SK-MEL-5 (cell line): ENCODE results near the gene IGLL1. TPM values are rescaled to one million over a fixed set of nuclear protein-coding genes. Genes with fewer than 3 reads are reported as not detected.
"Not testable (repeated sequence)": the region's sequence is repeated elsewhere in the genome, so short reads cannot be mapped to it uniquely, and the experiment has no call there.

Experiments used
- DNase-seq: peaks from one replicate; pipeline ENCODE4 v3.0.0-alpha.2; 2016; ENCODE audit warnings: low read depth, low spot score
- in situ Hi-C: cut with HindIII; loops from 2 replicates; pipeline ENCODE4 v1.10.0; 2016; ENCODE audit warnings: low sequenced_read_pairs, high pct_unique_total_duplicates, low pct_unique_long_range_greater_than_20kb
- total RNA-seq: library from RNA; depleted of rRNA; stranded (reverse); fragments of >200 nt; shearing (Covaris generic); gene quantifications from 2 replicates; pipeline ENCODE4 v1.2.3, GENCODE V29; 2014

Gene IGLL1
- total RNA-seq, 1 experiment from 2014 or later, result not detected

DNA sequence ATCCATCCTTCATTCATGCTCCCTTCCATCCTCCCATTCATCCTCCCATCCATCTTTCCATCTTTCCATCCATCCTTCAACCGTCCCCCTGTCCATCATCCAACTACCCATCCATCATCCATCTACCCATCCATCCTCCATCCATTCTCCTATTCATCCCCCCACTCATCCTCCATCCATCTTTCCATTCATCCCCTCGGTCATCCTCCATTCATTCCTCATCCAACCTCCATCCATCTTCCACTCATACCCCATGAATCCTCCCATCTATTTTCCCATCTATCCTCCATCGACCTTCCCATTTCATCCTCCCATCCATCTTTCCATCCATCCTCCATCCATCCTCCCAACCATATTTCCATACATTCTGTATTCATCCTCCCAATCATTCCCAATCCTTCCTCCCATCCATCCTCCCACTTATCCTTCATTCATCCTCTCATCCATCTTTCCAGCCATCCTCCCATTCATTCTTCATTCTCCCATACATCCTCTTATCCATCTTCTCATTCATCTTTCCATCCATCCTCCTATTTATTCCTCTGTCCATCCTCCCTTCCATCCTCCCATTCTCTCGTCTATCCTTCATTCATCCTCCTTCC is 29.9 kb downstream of the IGLL1 start:
- no peak for DNase-seq
- in situ Hi-C loops, result no loop called here

DNA sequence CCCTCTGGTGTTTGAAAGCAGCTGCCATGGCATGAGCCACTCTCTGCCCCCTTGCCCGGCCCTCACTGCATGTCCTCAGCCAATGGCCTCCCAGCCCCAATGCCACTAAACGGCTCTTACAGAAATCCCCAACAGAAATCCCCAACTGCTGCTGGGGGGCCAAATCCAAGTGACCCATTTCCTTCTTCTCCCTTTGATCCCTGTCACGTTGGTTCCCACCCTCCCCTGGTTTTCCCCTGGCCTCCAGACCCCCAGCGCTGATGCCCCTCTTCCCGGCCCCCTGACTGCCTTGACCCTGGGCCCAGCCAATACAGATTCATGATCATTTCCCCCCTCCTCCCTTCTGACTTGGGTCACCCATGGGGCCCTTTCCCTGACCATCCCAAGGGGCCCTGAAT is 30.9 kb downstream of the IGLL1 start:
- in situ Hi-C loops, result no loop called here
- no peak for DNase-seq

DNA sequence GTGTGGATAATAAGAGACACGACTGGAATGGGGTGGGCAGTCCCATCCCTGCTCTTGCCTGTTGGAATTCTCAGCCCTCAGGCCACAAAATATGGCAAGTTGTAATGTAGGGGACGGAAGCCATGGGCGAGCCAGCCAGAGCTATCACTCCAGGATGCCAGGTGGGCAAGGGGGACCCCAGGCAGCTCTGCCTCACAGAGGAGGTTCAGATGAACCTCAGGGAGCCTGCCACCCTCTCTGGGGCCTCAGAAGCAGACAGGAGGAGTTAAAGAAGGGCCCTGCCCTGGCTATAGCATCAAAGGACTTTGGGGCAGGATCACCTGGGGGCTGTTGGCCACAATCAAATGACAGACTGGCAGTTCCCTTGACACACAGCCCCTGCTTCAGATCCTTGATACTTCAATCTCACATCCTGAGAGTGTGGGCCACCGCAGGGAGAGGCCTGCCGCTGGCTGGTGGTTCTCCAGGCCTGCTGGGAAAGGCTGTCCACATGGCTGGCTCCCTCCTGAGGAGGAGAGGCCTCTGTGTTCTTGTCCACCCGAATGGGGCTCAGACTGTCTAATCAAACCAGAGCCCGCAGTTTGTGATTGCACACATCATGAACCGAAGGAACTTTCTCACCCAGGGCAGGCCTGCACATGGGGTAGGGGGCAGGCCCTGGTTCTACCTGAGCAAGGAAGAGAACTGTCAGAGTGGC is 31.4 kb downstream of the IGLL1 start:
- in situ Hi-C loops, result no loop called here
- no peak for DNase-seq

DNA sequence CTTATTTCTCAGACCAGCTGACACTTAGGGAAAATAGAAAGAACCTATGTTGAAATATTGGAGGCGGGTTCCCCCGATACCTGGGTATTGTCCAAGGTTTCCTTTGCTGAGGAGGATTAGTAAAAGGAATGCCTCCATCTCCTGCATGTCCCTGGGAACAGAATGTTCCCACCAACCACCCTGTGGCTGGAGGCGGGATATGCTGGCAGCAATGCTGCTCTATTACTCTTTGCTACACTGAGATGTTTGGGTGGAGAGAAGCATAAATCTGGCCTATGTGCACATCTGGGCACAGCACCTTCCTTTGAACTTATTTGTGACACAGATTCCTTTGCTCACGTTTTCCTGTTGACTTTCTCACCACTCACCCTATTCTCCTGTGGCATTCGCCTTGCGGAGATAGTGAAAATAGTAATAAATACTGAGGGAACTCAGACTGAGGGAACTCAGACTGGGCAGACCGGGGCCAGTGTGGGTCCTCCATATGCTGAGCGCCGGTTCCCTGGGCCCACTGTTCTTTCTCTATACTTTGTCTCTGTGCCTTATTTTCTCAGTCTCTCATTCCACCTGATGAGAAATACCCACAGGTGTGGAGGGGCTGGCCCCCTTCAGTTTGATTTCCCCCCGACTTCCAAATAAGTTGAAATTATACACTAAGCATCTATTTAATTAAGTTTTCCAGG is 32.1 kb downstream of the IGLL1 start:
- in situ Hi-C loops, result no loop called here
- no peak for DNase-seq

DNA sequence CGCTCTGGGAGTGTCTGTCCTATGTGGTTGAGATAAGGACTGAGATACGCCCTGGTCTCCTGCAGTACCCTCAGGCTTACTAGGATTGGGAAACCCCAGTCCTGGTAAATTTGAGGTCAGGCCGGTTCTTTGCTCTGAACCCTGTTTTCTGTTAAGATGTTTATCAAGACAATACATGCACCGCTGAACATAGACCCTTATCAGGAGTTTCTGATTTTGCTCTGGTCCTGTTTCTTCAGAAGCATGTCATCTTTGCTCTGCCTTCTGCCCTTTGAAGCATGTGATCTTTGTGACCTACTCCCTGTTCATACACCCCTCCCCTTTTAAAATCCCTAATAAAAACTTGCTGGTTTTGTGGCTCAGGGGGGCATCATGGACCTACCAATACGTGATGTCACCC is 32.7 kb downstream of the IGLL1 start:
- DNase-seq, in situ Hi-C loops: not testable (repeated sequence)

DNA sequence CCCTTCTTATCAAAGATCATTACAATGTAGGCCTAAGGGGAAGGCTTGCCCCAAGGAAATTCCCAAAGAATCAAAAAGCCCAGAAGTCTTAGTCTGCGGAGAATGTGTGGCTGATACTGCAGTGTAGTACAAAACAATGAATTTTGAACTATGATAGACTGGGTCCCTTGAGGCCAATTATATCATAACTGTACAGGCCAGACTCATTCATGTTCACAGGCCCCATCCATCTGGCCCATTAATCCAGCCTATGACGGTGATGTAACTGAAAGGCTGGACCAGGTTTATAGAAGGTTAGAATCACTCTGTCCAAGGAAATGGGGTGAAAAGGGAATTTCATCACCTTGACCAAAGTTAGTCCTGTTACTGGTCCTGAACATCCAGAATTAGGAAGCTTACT is 35.2 kb downstream of the IGLL1 start:
- no peak for DNase-seq
- in situ Hi-C loops, result no loop called here

DNA sequence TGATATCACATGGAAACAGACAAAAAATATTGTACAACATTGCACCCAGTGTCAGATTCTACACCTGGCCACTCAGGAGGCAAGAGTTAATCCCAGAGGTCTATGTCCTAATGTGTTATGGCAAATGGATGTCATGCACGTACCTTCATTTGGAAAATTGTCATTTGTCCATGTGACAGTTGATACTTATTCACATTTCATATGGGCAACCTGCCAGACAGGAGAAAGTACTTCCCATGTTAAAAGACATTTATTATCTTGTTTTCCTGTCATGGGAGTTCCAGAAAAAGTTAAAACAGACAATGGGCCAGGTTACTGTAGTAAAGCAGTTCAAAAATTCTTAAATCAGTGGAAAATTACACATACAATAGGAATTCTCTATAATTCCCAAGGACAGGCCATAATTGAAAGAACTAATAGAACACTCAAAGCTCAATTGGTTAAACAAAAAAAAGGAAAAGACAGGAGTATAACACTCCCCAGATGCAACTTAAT is 36.5 kb downstream of the IGLL1 start:
- in situ Hi-C loops, DNase-seq: not testable (repeated sequence)

DNA sequence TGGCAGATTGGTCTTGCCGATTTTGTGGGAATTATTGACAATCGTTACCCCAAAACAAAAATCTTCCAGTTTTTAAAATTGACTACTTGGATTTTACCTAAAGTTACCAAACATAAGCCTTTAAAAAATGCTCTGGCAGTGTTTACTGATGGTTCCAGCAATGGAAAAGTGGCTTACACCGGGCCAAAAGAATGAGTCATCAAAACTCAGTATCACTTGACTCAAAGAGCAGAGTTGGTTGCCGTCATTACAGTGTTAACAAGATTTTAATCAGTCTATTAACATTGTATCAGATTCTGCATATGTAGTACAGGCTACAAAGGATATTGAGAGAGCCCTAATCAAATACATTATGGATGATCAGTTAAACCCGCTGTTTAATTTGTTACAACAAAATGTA is 37.2 kb downstream of the IGLL1 start:
- peak; percentile 10 for DNase-seq

DNA sequence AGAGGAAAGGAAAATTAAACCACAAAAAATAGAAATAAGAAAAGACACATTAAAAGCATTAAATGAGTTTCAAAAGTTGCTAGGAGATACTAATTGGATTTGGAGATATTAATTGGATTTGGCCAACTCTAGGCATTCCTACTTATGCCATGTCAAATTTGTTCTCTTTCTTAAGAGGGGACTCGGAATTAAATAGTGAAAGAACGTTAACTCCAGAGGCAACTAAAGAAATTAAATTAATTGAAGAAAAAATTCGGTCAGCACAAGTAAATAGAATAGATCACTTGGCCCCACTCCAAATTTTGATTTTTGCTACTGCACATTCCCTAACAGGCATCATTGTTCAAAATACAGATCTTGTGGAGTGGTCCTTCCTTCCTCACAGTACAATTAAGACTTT is 37.7 kb downstream of the IGLL1 start:
- in situ Hi-C loops, DNase-seq: not testable (repeated sequence)

More for the DNA sequence above, 37.2 kb downstream of the IGLL1 start:
- in situ Hi-C loops, result no loop called here

DNA sequence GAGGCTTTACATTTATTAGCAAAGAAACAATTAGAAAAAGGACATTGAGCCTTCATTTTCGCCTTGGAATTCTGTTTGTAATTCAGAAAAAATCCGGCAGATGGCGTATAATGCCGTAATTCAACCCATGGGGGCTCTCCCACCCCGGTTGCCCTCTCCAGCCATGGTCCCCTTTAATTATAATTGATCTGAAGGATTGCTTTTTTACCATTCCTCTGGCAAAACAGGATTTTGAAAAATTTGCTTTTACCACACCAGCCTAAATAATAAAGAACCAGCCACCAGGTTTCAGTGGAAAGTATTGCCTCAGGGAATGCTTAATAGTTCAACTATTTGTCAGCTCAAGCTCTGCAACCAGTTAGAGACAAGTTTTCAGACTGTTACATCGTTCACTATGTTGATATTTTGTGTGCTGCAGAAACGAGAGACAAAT is 38.2 kb downstream of the IGLL1 start:
- DNase-seq, result peak; percentile 50

DNA sequence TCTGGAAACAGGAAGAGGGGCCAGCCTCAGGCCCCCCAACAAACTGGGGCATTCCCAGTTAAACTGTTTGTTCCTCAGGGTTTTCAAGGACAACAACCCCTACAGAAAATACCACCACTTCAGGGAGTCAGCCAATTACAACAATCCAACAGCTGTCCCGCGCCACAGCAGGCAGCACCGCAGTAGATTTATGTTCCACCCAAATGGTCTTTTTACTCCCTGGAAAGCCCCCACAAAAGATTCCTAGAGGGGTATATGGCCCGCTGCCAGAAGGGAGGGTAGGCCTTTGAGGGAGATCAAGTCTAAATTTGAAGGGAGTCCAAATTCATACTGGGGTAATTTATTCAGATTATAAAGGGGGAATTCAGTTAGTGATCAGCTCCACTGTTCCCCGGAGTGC is 39.3 kb downstream of the IGLL1 start:
- in situ Hi-C loops, DNase-seq: not testable (repeated sequence)

More for the DNA sequence above, 38.2 kb downstream of the IGLL1 start:
- in situ Hi-C loops, result not testable (repeated sequence)

DNA sequence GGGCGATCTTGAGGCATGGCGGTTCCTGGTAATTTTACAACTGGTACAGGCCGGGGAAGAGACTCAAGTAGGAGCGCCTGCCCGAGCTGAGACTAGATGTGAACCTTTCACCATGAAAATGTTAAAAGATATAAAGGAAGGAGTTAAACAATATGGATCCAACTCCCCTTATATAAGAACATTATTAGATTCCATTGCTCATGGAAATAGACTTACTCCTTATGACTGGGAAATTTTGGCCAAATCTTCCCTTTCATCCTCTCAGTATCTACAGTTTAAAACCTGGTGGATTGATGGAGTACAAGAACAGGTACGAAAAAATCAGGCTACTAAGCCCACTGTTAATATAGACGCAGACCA is 40.3 kb downstream of the IGLL1 start:
- in situ Hi-C loops, DNase-seq: not testable (repeated sequence)

DNA sequence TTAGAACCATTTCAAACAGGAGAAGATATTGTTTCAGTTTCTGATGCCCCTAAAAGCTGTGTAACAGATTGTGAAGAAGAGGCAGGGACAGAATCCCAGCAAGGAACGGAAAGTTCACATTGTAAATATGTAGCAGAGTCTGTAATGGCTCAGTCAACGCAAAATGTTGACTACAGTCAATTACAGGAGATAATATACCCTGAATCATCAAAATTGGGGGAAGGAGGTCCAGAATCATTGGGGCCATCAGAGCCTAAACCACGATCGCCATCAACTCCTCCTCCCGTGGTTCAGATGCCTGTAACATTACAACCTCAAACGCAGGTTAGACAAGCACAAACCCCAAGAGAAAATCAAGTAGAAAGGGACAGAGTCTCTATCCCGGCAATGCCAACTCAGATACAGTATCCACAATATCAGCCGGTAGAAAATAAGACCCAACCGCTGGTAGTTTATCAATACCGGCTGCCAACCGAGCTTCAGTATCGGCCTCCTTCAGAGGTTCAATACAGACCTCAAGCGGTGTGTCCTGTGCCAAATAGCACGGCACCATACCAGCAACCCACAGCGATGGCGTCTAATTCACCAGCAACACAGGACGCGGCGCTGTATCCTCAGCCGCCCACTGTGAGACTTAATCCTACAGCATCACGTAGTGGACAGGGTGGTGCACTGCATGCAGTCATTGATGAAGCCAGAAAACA is 40.8 kb downstream of the IGLL1 start:
- in situ Hi-C loops, result no loop called here
- peak; percentile 94 for DNase-seq

DNA sequence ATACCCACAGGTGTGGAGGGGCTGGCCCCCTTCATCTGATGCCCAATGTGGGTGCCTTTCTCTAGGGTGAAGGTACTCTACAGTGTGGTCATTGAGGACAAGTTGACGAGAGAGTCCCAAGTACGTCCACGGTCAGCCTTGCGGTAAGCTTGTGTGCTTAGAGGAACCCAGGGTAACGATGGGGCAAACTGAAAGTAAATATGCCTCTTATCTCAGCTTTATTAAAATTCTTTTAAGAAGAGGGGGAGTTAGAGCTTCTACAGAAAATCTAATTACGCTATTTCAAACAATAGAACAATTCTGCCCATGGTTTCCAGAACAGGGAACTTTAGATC is 41.4 kb downstream of the IGLL1 start:
- DNase-seq, in situ Hi-C loops: not testable (repeated sequence)

DNA sequence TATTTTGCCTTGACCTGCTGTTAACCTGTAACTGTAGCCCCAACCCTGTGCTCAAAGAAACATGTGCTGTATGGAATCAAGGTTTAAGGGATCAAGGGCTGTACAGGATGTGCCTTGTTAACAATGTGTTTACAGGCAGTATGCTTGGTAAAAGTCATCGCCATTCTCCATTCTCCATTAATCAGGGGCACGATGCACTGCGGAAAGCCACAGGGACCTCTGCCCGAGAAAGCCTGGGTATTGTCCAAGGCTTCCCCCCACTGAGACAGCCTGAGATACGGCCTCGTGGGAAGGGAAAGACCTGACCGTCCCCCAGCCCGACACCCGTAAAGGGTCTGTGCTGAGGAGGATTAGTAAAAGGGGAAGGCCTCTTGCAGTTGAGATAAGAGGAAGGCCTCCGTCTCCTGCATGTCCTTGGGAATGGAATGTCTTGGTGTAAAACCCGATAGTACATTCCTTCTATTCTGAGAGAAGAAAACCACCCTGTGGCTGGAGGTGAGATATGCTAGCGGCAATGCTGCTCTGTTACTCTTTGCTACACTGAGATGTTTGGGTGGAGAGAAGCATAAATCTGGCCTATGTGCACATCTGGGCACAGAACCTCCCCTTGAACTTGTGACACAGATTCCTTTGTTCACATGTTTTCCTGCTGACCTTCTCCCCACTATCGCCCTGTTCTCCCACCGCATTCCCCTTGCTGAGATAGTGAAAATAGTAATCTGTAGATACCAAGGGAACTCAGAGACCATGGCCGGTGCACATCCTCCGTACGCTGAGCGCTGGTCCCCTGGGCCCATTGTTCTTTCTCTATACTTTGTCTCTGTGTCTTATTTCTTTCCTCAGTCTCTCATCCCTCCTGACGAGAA is 42.0 kb downstream of the IGLL1 start:
- in situ Hi-C loops, DNase-seq: not testable (repeated sequence)

DNA sequence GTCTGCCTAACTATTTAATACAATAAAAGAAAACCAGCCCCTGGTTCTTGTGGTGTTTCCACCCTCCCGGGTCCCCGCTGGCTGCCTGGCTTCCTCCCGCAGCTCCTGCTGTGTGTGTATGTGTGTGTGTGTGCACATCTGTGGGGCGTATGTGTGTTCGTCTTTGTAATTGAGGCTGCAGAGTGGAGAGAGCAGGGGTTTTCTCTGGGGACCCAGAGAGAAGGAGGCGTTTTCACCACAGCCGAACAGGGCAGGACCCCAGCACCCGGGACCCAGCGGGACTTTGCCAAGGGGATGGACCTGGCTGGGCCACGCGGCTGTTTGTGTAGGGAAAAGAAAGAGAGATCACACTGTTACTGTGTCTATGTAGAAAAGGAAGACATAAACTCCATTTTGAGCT is 42.7 kb downstream of the IGLL1 start:
- in situ Hi-C loops, result no loop called here
- no peak for DNase-seq

DNA sequence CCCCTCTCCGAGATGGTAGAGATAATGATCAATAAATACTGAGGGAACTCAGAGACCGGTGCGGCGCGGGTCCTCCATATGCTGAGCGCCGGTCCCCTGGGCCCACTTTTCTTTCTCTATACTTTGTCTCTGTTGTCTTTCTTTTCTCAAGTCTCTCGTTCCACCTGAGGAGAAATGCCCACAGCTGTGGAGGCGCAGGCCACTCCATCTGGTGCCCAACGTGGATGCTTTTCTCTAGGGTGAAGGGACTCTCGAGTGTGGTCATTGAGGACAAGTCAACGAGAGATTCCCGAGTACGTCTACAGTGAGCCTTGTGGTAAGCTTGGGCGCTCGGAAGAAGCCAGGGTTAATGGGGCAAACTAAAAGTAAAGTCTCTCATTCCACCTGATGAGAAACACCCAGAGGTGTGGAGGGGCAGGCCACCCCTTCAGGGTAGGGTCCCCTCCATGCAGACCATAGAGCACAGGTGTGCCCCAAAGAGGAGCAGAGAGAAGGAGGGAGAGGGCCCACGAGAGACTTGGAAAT is 43.2 kb downstream of the IGLL1 start:
- in situ Hi-C loops, result no loop called here
- DNase-seq, result no peak
